MM.1S (cell line): ENCODE measurements around the gene COL27A1.

Experiments
- CTCF ChIP-seq: fragments of 300-600 bp; sonication (generic); IDR thresholded peaks from 2 replicates; pipeline ENCODE4 v1.5.1; 2016; ENCODE audit warnings: antibody characterized with exemption, low read length, mixed read lengths
- EZH2 ChIP-seq: fragments of 300-600 bp; sonication (generic); optimal IDR thresholded peaks from 2 replicates; pipeline ENCODE3; 2017; ENCODE audit warnings: low read depth, mild to moderate bottlenecking, antibody characterized with exemption, low read length, mixed read lengths
- EZH2phosphoT487 ChIP-seq: fragments of 300-600 bp; sonication (generic); IDR thresholded peaks from 2 replicates; pipeline ENCODE4 v1.6.1; 2018; ENCODE audit warnings: antibody characterized with exemption, low read length

DNA sequence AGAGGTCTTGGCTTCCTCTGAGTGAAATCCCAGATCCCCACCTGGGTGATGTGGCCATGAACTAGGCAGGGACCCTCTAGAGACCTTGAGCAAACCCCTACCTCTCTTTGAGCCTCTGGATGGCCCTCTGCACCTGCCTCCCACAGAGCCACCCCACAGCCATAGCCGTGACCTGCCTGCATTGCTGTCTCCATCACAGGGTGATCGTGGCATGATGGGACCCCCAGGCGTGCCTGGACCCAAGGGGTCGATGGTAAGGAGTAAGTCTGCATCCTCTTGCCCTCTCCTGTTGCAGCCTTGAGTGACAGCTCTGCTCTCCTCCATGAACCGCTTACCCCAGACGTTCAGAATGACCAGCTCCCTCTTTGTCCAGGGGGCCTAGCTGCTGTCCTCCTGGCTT, 97.1 kb downstream of the COL27A1 start:
- TF ChIP-seq EZH2phosphoT487 (no peak), CTCF (no peak), EZH2 (no peak)
